H1 (cell line): Measurements from ENCODE around the gene EIF4EBP2. TPM values are rescaled to one million over a fixed set of nuclear protein-coding genes. Genes with fewer than 3 reads are reported as not detected.
A peak's percentile ranks its signal among the peaks of the same experiment; 100 is the strongest.

Source experiments
- CTCF ChIA-PET: fragments of 300-600 bp; sonication (Branson Sonifier 250); formaldehyde crosslinking; loops from one replicate; lab custom pipeline; 2021; ENCODE audit not compliant: partially characterized antibody; lab: Charles Lee
- POLR2A ChIA-PET: fragments of 300-600 bp; sonication (Branson Sonifier 250); formaldehyde crosslinking; loops from one replicate; lab custom pipeline; 2021; ENCODE audit warnings: inconsistent platforms; ENCODE audit not compliant: partially characterized antibody; lab: Charles Lee
- DNase-seq, 2 experiments: peaks; one replicate each; pipeline versions ENCODE4 v3.0.0 to v3.0.0-alpha.2; 2010 to 2022; ENCODE audit warnings: low spot score in 2 of 2, low read depth in 1 of 2, mixed read lengths in 1 of 2
- FAIRE-seq: peaks from 2 replicates; lab custom pipeline; 2011; peaks lifted over from hg19 to GRCh38; lab: Jason Lieb, UNC
- H2AFZ ChIP-seq: 2 replicates; pipeline ENCODE4 v1.8.1; 2012; ENCODE audit warnings: low read length, inconsistent platforms
- H2AK5ac ChIP-seq: 2 replicates; pipeline ENCODE4 v1.6.1; 2013; ENCODE audit warnings: low read depth, low read length
- H2BK120ac ChIP-seq: replicated peaks from 2 replicates; pipeline ENCODE3; 2013; ENCODE audit warnings: low read depth, low read length, inconsistent platforms
- H2BK12ac ChIP-seq: 2 replicates; pipeline ENCODE4 v1.6.1; 2013; ENCODE audit warnings: low read depth, low read length
- H2BK15ac ChIP-seq: 2 replicates; pipeline ENCODE4 v1.6.1; 2013; ENCODE audit warnings: low read length
- H2BK20ac ChIP-seq: 2 replicates; pipeline ENCODE4 v1.6.1; 2013; ENCODE audit warnings: low read length
- H2BK5ac ChIP-seq: 2 replicates; pipeline ENCODE4 v1.6.1; 2013; ENCODE audit warnings: low read depth, low read length
- H3K14ac ChIP-seq: 2 replicates; pipeline ENCODE4 v1.6.1; 2013; ENCODE audit warnings: inconsistent platforms; ENCODE audit not compliant: insufficient read length
- H3K18ac ChIP-seq: 2 replicates; pipeline ENCODE4 v1.6.1; 2013; ENCODE audit warnings: low read length; ENCODE audit errors: extremely low read depth
- H3K23ac ChIP-seq: 2 replicates; pipeline ENCODE4 v1.6.1; 2013; ENCODE audit warnings: inconsistent platforms; ENCODE audit not compliant: insufficient read length
- H3K23me2 ChIP-seq: 2 replicates; pipeline ENCODE4 v1.6.1; 2013; ENCODE audit warnings: low read depth, low read length
- H3K27ac ChIP-seq: 2 replicates; pipeline ENCODE4 v1.6.1; 2011; ENCODE audit warnings: low read depth, low read length, inconsistent platforms
- H3K27me3 ChIP-seq, 4 experiments: replicated peaks in 1 of 4; 1 replicate in 1 of 4; 2 replicates in 3 of 4; pipeline versions ENCODE4 v1.6.1 to v1.8.1; 2011 to 2013; ENCODE audit warnings: low read length in 3 of 4, mild to moderate bottlenecking in 3 of 4, inconsistent platforms in 2 of 4, mixed read lengths in 2 of 4, moderate library complexity in 1 of 4; ENCODE audit not compliant: control insufficient read depth in 3 of 4, insufficient read depth in 3 of 4; ENCODE audit errors: extremely low read depth in 1 of 4
- H3K36me3 ChIP-seq, 4 experiments: 2 replicates each; pipeline versions ENCODE4 v1.6.1 to v1.8.1; 2011 to 2013; ENCODE audit warnings: mild to moderate bottlenecking in 4 of 4, low read length in 3 of 4, moderate library complexity in 2 of 4, control low read depth in 1 of 4, inconsistent platforms in 1 of 4; ENCODE audit not compliant: insufficient read depth in 4 of 4, control insufficient read depth in 2 of 4
- H3K4ac ChIP-seq: replicated peaks from 2 replicates; pipeline ENCODE3; 2013; ENCODE audit warnings: low read length, low read depth, mixed read lengths, inconsistent platforms; ENCODE audit not compliant: insufficient read length
- H3K4me1 ChIP-seq, 4 experiments: replicated peaks in 1 of 4; 1 replicate in 1 of 4; 2 replicates in 3 of 4; pipeline versions ENCODE4 v1.6.1 to v1.8.1; 2011 to 2013; ENCODE audit warnings: low read length in 3 of 4, inconsistent platforms in 2 of 4, mixed read lengths in 1 of 4; ENCODE audit not compliant: insufficient read depth in 4 of 4, control insufficient read depth in 3 of 4
- H3K4me2 ChIP-seq, 2 experiments: 2 replicates each; pipeline versions ENCODE4 v1.6.1 to v1.8.1; 2011 to 2013; ENCODE audit warnings: low read depth in 2 of 2, low read length in 2 of 2, control low read depth in 1 of 2, inconsistent platforms in 1 of 2, mild to moderate bottlenecking in 1 of 2; ENCODE audit not compliant: insufficient read depth in 1 of 2
- H3K4me3 ChIP-seq, 4 experiments: fragments of 200-600, 300-600 bp in 1 of 4; sonication (generic), shearing (Covaris generic), sonication (Bioruptor Twin) in 1 of 4; 2 replicates each; pipeline versions ENCODE4 v1.5.1 to v1.8.1; 2011 to 2016; ENCODE audit warnings: low read length in 4 of 4, low read depth in 3 of 4, control low read depth in 2 of 4, inconsistent platforms in 2 of 4, mild to moderate bottlenecking in 2 of 4, mixed read lengths in 1 of 4, moderate library complexity in 1 of 4; ENCODE audit not compliant: insufficient read depth in 2 of 4; ENCODE audit errors: extremely low read depth in 1 of 4
- H3K56ac ChIP-seq: replicated peaks from 2 replicates; pipeline ENCODE3; 2013; ENCODE audit warnings: low read depth, mild to moderate bottlenecking, mixed read lengths, low read length, inconsistent platforms; ENCODE audit not compliant: insufficient read length
- H3K79me1 ChIP-seq: 2 replicates; pipeline ENCODE4 v1.6.1; 2013; ENCODE audit warnings: low read depth, low read length, control low read depth
- H3K79me2 ChIP-seq, 2 experiments: 2 replicates each; pipeline versions ENCODE4 v1.6.1 to v1.8.1; 2012 to 2013; ENCODE audit warnings: low read length in 2 of 2, mild to moderate bottlenecking in 2 of 2, inconsistent platforms in 1 of 2; ENCODE audit not compliant: insufficient read depth in 2 of 2, control insufficient read depth in 1 of 2
- H3K9ac ChIP-seq, 4 experiments: replicated peaks in 1 of 4; 1 replicate in 1 of 4; 2 replicates in 3 of 4; pipeline versions ENCODE4 v1.6.1 to v1.8.1; 2011 to 2013; ENCODE audit warnings: low read depth in 3 of 4, low read length in 3 of 4, control low read depth in 2 of 4, mild to moderate bottlenecking in 2 of 4, moderate library complexity in 2 of 4, inconsistent platforms in 1 of 4; ENCODE audit errors: extremely low read depth in 1 of 4
- H3K9me3 ChIP-seq, 2 experiments: 2 replicates each; pipeline versions ENCODE4 v1.6.1 to v1.8.1; 2012 to 2013; ENCODE audit warnings: mild to moderate bottlenecking in 2 of 2, moderate library complexity in 2 of 2, control low read depth in 1 of 2, inconsistent platforms in 1 of 2, low read depth in 1 of 2, low read length in 1 of 2, mixed read lengths in 1 of 2; ENCODE audit not compliant: insufficient read depth in 2 of 2
- H4K20me1 ChIP-seq, 2 experiments: replicated peaks in 1 of 2; 2 replicates each; pipeline versions ENCODE3 to v1.8.1; 2011 to 2013; ENCODE audit warnings: inconsistent platforms in 2 of 2, low read length in 2 of 2, mild to moderate bottlenecking in 1 of 2; ENCODE audit not compliant: insufficient read depth in 2 of 2, control insufficient read depth in 1 of 2
- H4K5ac ChIP-seq: 2 replicates; pipeline ENCODE4 v1.6.1; 2013; ENCODE audit warnings: low read length, low read depth, mixed read lengths, inconsistent platforms; ENCODE audit not compliant: insufficient read length
- H4K8ac ChIP-seq: 2 replicates; pipeline ENCODE4 v1.8.0; 2013; ENCODE audit warnings: mild to moderate bottlenecking, moderate library complexity, low read length, inconsistent platforms; ENCODE audit not compliant: insufficient read depth; ENCODE audit errors: extremely low read depth
- H4K91ac ChIP-seq: replicated peaks from 2 replicates; pipeline ENCODE3; 2013; ENCODE audit warnings: low read length, mixed read lengths, inconsistent platforms; ENCODE audit not compliant: insufficient read length
- KDM1A ChIP-seq: fragments of 200-600, 300-600 bp; sonication (generic); IDR thresholded peaks from 2 replicates; pipeline ENCODE4 v1.7.1; 2016; ENCODE audit warnings: mild to moderate bottlenecking, low read length, borderline replicate concordance
- TEAD4 ChIP-seq: IDR thresholded peaks from 2 replicates; pipeline ENCODE4 v1.6.1; 2012; ENCODE audit warnings: low read depth, low read length, inconsistent platforms, mixed read lengths
- WGBS, 2 experiments: shearing (Covaris generic) in 1 of 2; methylation state at CpG; one replicate each; pipeline versions ENCODE4 v1.1.6 to v1.1.7; 2013 to 2015; ENCODE audit warnings: low lambda C conversion rate in 2 of 2, mixed read lengths in 2 of 2, inconsistent platforms in 1 of 2, low coverage in 1 of 2, missing lambda C conversion rate in 1 of 2; ENCODE audit not compliant: insufficient replicate concordance in 2 of 2, insufficient coverage in 1 of 2, insufficient read length in 1 of 2; ENCODE audit errors: extremely low coverage in 1 of 2, missing lambda C conversion rate in 1 of 2; 5-methylcytosine and 5-hydroxymethylcytosine counted together
- polyA plus RNA-seq, 7 experiments: library from polyadenylated mRNA; depleted of rRNA in 3 of 7; stranded (reverse) in 5 of 7; unstranded in 2 of 7; fragments of >200 nt in 5 of 7; fragments of 200-250 nt in 2 of 7; gene quantifications; 1 replicate in 5 of 7; 2 replicates in 1 of 7; 4 replicates in 1 of 7; pipeline versions ENCODE4 v1.2.1 to v1.2.3, GENCODE V29; 2011 to 2013; ENCODE audit warnings: missing spikeins in 2 of 7, mixed read lengths in 2 of 7
- total RNA-seq: library from RNA; stranded (reverse); fragmentation: NEBNext Ultra II Directional; extraction: Animal tissue kit (Norgen Biotek cat#: 25700); gene quantifications from 2 replicates; pipeline ENCODE4 v1.2.1, GENCODE V29; 2021

EIF4EBP2 gene
- total and polyA plus RNA-seq, 2 of the 8 experiments (the other 6 are each of a cell fraction or from before 2014, with no cell fraction given), result 55.3 to 144 TPM

DNA sequence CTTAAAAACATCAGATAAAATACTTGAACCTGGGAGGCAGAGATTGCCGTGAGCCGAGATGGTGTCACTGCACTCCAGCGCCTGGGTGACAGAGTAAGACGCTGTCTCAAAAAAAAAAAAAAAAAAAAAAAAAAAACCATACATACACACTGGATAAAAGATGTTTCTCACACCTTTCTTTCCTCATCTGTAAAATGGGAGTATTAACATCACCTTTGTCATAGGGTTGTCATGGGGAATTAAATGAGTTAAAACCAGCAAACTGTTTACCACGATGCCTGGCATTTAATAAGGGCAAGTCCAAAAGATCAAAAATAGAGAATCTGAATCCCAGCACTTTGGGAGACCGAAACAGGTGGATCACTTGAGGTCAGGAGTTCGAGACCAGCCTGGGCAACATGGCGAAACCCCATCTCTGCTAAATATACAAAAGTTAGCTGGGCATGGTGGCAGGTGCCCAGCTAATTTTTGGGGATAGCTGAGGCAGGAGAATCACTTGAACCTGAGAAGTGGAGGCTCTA, 34.4 kb upstream of the EIF4EBP2 start:
- H3K27ac ChIP-seq, result no peak overlapping the region
- H4K91ac ChIP-seq, result no peak overlapping the region
- H3K23ac ChIP-seq, result no peak overlapping the region
- TF ChIP-seq TEAD4, result no peak
- peak; percentile 34; the same call in 1 of the 2 replicates for TF ChIP-seq KDM1A
- H3K4ac ChIP-seq, result no peak overlapping the region
- H2AK5ac ChIP-seq, result no peak overlapping the region
- H2BK5ac ChIP-seq, result no peak overlapping the region
- no peaks in the 10 kb centered on the region for H3K27me3 ChIP-seq
- H3K79me2 ChIP-seq, result no peaks in the 10 kb centered on the region; a peak in 1 of 4 replicates
- H3K9ac ChIP-seq, result no peak overlapping the region
- POLR2A ChIA-PET, result interaction anchor here (1.5 kb wide), 1 partner anchor 12 kb away, joined by 5 read pairs; no protein-coding TSS in a partner anchor
- no peak for FAIRE-seq
- peak overlapping the region; percentile 19 to 22; a peak in 1 of 4 replicates for H3K4me2 ChIP-seq
- H3K23me2 ChIP-seq, result no peaks in the 10 kb centered on the region
- peaks cover 0 to under 1% (median 0%) of the 10 kb centered on the region in 4 experiments; a peak in 2 of 8 replicates for H3K36me3 ChIP-seq
- H2BK15ac ChIP-seq, result no peak overlapping the region
- no peak overlapping the region for H3K4me3 ChIP-seq
- no peak overlapping the region for H4K5ac ChIP-seq
- H2BK120ac ChIP-seq, result no peak overlapping the region
- peaks cover 0 to 5% of the 10 kb centered on the region in 2 experiments for H4K20me1 ChIP-seq
- H4K8ac ChIP-seq, result no peak overlapping the region
- CTCF ChIA-PET, result interaction anchor here (1.1 to 18.1 kb wide), 2 partner anchors 9 to 103 kb away, joined by 4 to 329 read pairs; no protein-coding TSS in a partner anchor
- H3K4me1 ChIP-seq, result peaks cover 3 to 12% (median 4%) of the 10 kb centered on the region in 4 experiments; a peak in 4 of 7 replicates
- H2BK20ac ChIP-seq, result peak overlapping the region; percentile 51; the same call in 1 of the 2 replicates
- H2BK12ac ChIP-seq, result no peak overlapping the region
- no peak overlapping the region for H3K14ac ChIP-seq
- no peak for DNase-seq
- H3K56ac ChIP-seq, result no peak overlapping the region
- H3K18ac ChIP-seq, result no peak overlapping the region
- H2AFZ ChIP-seq, result no peak overlapping the region
- H3K79me1 ChIP-seq, result no peaks in the 10 kb centered on the region; the same call in 1 of the 2 replicates
- WGBS, 2 experiments, result 81% methylated on average over 7 of the region's 8 CpGs; no CpG with 5 or more reads in 1 of the 2 experiments
- no peaks in the 10 kb centered on the region for H3K9me3 ChIP-seq
